ENCODE data around the gene IL17C.

Gene IL17C

GRCh38 chr16:88687254-88687576 is 48.8 kb downstream of the IL17C start:
- no peak for DNase-seq

GRCh38 chr16:88687676-88688012 is 49.3 kb downstream of the IL17C start:
- no peak for DNase-seq

DNA sequence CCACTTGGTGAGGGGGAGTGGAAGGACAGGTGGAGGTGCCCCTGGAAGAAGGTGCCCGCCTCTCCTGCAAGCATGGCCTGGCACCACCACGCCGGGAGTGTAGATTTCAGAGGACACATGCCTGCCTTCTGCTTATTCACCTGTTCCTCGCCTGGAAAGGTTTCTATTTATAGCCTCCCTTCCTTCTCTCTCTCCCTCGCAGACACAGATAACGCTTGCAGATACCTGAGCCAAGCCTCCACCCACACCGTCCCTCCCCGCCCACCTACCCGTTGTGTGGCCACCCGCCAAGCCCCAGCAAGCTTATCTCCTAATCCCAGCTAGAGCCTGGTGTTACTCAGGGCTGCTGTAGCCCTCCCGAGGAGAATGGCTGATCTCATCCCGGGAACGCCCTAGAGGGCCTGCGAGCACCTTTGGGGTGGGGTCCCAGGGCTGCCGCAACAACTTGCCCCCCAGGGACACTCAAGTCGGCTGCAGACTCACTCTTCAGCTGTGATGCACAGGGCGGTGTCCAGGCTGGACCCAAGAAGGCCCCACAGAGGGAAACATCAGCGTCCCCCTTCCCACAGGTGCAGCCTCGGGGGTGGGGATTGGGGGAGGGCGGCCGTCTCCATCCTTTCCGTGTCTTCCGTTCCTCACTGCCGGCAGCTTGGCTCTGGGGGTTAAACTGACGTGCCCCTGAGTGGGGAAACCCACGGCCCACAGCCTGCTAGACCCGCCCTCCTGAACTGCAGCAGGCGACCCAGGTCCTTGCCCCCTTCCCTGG is 49.8 kb downstream of the IL17C start:
- DNase-seq, result peak; percentile 55
